GM10266 (cell line): ENCODE data around the gene ANKRD39.

Experiments
- DNase-seq: peaks from one replicate; pipeline ENCODE4 v3.0.0; 2012; ENCODE audit errors: extremely low spot score
- CTCF ChIP-seq: IDR thresholded peaks from 2 replicates; pipeline ENCODE4 v1.5.1; 2012; ENCODE audit warnings: mild to moderate bottlenecking, low read depth; ENCODE audit not compliant: control insufficient read depth, insufficient read depth; ENCODE audit errors: missing control alignments

The ANKRD39 gene

GRCh38 chr2:96884299-96885094, 26.7 kb upstream of the ANKRD39 start:
- DNase-seq, result no peak

GRCh38 chr2:96883306-96883705, 25.5 kb upstream of the ANKRD39 start:
- no peak for TF ChIP-seq CTCF
- DNase-seq, result no peak

More at GRCh38 chr2:96884299-96885094, 26.7 kb upstream of the ANKRD39 start:
- no peak for TF ChIP-seq CTCF

GRCh38 chr2:96882906-96883305, 25.1 kb upstream of the ANKRD39 start:
- TF ChIP-seq CTCF, result no peak
- DNase-seq, result no peak

GRCh38 chr2:96882230-96882629, 24.4 kb upstream of the ANKRD39 start:
- no peak for TF ChIP-seq CTCF
- no peak for DNase-seq

GRCh38 chr2:96881349-96882195, 23.8 kb upstream of the ANKRD39 start:
- no peak for TF ChIP-seq CTCF
- DNase-seq, result no peak

- DNase-seq, result no peak
- no peak for TF ChIP-seq CTCF
These were observed 23.1 kb upstream of the ANKRD39 start for GRCh38 chr2:96880891-96881273.

- DNase-seq, result no peak
- TF ChIP-seq CTCF, result no peak
These were observed 21.8 kb upstream of the ANKRD39 start for GRCh38 chr2:96879545-96880040.
